K562 (cell line): ENCODE measurements around the gene AP2M1.

Experiments
- ARNT ChIP-seq, 2 experiments: fragments of 450-650 bp; IDR thresholded peaks; 2 replicates each; pipeline ENCODE4 v1.6.1; 2016; ENCODE audit warnings: mild to moderate bottlenecking in 1 of 2
- BACH1 ChIP-seq: fragments of 200-800 bp; sonication (Bioruptor generic); IDR thresholded peaks from 2 replicates; pipeline ENCODE4 v1.6.1; 2016; ENCODE audit warnings: missing genetic modification characterization, missing compliant biosample characterization
- KAT2B ChIP-seq: IDR thresholded peaks from one replicate; pipeline ENCODE4 v1.6.1; 2012; ENCODE audit warnings: low read depth, mild to moderate bottlenecking, control low read depth, inconsistent platforms, low read length, moderate library complexity
- RAD21 ChIP-seq, 2 experiments: fragments of 250-450 bp in 1 of 2; fragments of 450-650 bp in 1 of 2; sonication (Bioruptor Pico) in 1 of 2; formaldehyde crosslinking in 1 of 2; IDR thresholded peaks in 1 of 2; conservative IDR thresholded peaks in 1 of 2; 2 replicates each; pipeline versions ENCODE4 v1.4.0 to v1.8.0; 2020 to 2022; ENCODE audit warnings: mild to moderate bottlenecking in 2 of 2, moderate library complexity in 1 of 2
- SMARCB1 ChIP-seq: IDR thresholded peaks from 2 replicates; pipeline ENCODE4 v1.6.1; 2011; ENCODE audit warnings: improper control_type of control experiment, low read depth; ENCODE audit not compliant: insufficient read length
- ZNF239 ChIP-seq: fragments of 250-450 bp; sonication (Bioruptor Pico); IDR thresholded peaks from 2 replicates; pipeline ENCODE4 v1.4.0; 2020; ENCODE audit warnings: mild to moderate bottlenecking

- TF ChIP-seq BACH1 (tag): no peak
- no peak for TF ChIP-seq RAD21 (CRISPR knock-in tag; conservative IDR thresholded peaks at IDR 0.05 in 1 of 2, IDR thresholded peaks at IDR 0.05 in 1 of 2)
- no peak for TF ChIP-seq ZNF239 (CRISPR knock-in tag)
- TF ChIP-seq KAT2B: no peak
- TF ChIP-seq ARNT (IDR thresholded peaks at IDR 0.05): no peak
- TF ChIP-seq SMARCB1: no peak
Observed at GRCh38 chr3:184172681-184173373, 1.8 kb upstream of the AP2M1 start.
